GF-D8 (cell line): ENCODE measurements around the gene FGF4.

Source experiments
- DNase-seq: peaks from one replicate; lab custom pipeline; 2025; lab: John Stamatoyannopoulos, UW

Gene FGF4

GRCh38 chr11:69775163-69775755 lies at the start of gene FGF4:
Gene FGF4, minus strand, starts transcription at chr11:69775341. Its CDS starts 257 bp downstream, at chr11:69775084.
- no peak for DNase-seq

- no peak for DNase-seq
Observed at GRCh38 chr11:69823641-69824265, 48.6 kb upstream of the FGF4 start.

- DNase-seq = no peak
Observed at GRCh38 chr11:69822676-69823494, 47.7 kb upstream of the FGF4 start.

- DNase-seq = no peak
Observed at GRCh38 chr11:69821511-69822040, 46.4 kb upstream of the FGF4 start.

GRCh38 chr11:69820441-69820840 lies 45.3 kb upstream of the FGF4 start:
- no peak for DNase-seq

GRCh38 chr11:69819541-69820070 lies 44.5 kb upstream of the FGF4 start:
- DNase-seq = no peak

GRCh38 chr11:69818603-69819441 lies 43.7 kb upstream of the FGF4 start, which contains the start of gene FGF3:
Gene FGF3, minus strand, starts transcription at chr11:69819416. Its CDS starts 483 bp downstream, at chr11:69818933.
- DNase-seq = no peak

GRCh38 chr11:69818231-69818602 lies 43.1 kb upstream of the FGF4 start:
- no peak for DNase-seq

- DNase-seq = peak; percentile 8
Observed at GRCh38 chr11:69817265-69818230, 42.4 kb upstream of the FGF4 start.

- no peak for DNase-seq
Observed at GRCh38 chr11:69816671-69817070, 41.5 kb upstream of the FGF4 start.

- DNase-seq = no peak
Observed at GRCh38 chr11:69815973-69816372, 40.8 kb upstream of the FGF4 start.

- DNase-seq = no peak
Observed at GRCh38 chr11:69814902-69815301, 39.8 kb upstream of the FGF4 start.

- no peak for DNase-seq
Observed at GRCh38 chr11:69814411-69814810, 39.3 kb upstream of the FGF4 start.

GRCh38 chr11:69813839-69814238 lies 38.7 kb upstream of the FGF4 start:
- no peak for DNase-seq

- DNase-seq = no peak
Observed at GRCh38 chr11:69812946-69813345, 37.8 kb upstream of the FGF4 start.

GRCh38 chr11:69812256-69812655 lies 37.1 kb upstream of the FGF4 start:
- no peak for DNase-seq

GRCh38 chr11:69811431-69811830 lies 36.3 kb upstream of the FGF4 start:
- DNase-seq = no peak

- DNase-seq = no peak
Observed at GRCh38 chr11:69810289-69811118, 35.4 kb upstream of the FGF4 start.

GRCh38 chr11:69808667-69809086 lies 33.5 kb upstream of the FGF4 start:
- DNase-seq = no peak
